ENCODE results near the gene SYK. TPM values are rescaled to one million over a fixed set of nuclear protein-coding genes. Genes with fewer than 3 reads are reported as not detected.
A peak's percentile ranks its signal among the peaks of the same experiment; 100 is the strongest.

SYK gene
- total and polyA plus RNA-seq, 5 donors = 0.97 to 9.5 (median 6.8) TPM

- ATAC-seq (no peak), DNase-seq (no peak)
- WGBS = 83% methylated on average over 5 of the region's 5 CpGs
- Histone ChIP-seq H3K27me3 (ENCODE audit: control insufficient read depth, insufficient read depth) (no peaks in the 10 kb centered on the region), H3K27ac (ENCODE audit: low read length) (no peak overlapping the region), H3K4me1 (ENCODE audit: control insufficient read depth, insufficient read depth, low read length) (no peaks in the 10 kb centered on the region), H3K4me3 (ENCODE audit: low read length) (no peak overlapping the region), H3K9me3 (ENCODE audit: control insufficient read depth, low read length) (no peaks in the 10 kb centered on the region)
- intact Hi-C loops (cut with DNase I) = no loop called here
Observed at GRCh38 chr9:90826326-90827020, 24.9 kb downstream of the SYK start.

DNA sequence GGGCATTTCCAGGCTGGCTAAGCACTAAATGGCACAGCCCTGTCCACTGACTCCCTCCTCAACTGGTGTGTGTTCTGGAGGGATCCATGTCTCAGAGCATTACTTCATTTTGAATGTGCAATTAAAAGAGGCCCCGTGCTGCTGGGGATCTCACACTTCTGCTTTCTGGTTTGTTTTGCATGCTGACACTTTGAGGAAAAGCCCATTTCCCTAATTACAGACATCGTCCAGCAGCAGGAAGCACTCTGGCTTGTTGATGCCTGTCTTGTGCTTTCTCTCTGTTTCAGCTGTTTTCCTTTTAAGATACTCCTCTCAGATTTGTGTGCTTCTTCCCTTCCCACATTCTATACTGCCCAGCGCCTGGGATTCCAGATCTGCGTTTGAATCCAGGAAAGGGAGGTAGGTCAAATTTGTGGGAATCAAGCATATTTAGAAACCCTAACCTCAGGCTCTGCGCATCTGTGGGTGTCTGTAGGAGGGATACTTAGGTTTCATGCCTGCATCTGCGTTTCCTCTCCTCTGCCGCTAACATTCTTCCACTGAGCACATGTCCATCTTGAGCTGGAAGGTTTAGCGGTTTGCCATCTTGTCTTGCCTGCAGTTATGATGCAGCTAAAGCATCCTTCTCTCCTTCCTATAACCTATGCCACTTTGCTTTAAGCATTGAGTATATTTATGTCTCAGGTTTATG lies 25.7 kb downstream of the SYK start:
- Histone ChIP-seq H3K4me3 (ENCODE audit: low read length) (no peak overlapping the region), H3K9me3 (ENCODE audit: control insufficient read depth, low read length) (no peaks in the 10 kb centered on the region), H3K4me1 (ENCODE audit: control insufficient read depth, insufficient read depth, low read length) (no peaks in the 10 kb centered on the region), H3K27me3 (ENCODE audit: control insufficient read depth, insufficient read depth) (no peaks in the 10 kb centered on the region), H3K27ac (ENCODE audit: low read length) (no peak overlapping the region)
- ATAC-seq (peak in 1 of 2 donors; percentile 47), DNase-seq (no peak)
- intact Hi-C loops (cut with DNase I) = no loop called here
- 38% methylated on average over 8 of the region's 8 CpGs for WGBS

GRCh38 chr9:90830051-90830450 lies 28.4 kb downstream of the SYK start:
- ATAC-seq (no peak), DNase-seq (no peak)
- Histone ChIP-seq H3K4me3 (ENCODE audit: low read length) (no peak overlapping the region), H3K9me3 (ENCODE audit: control insufficient read depth, low read length) (no peaks in the 10 kb centered on the region), H3K4me1 (ENCODE audit: control insufficient read depth, insufficient read depth, low read length) (no peaks in the 10 kb centered on the region), H3K27me3 (ENCODE audit: control insufficient read depth, insufficient read depth) (no peaks in the 10 kb centered on the region), H3K27ac (ENCODE audit: low read length) (no peak overlapping the region)
- 90% methylated on average over 5 of the region's 5 CpGs for WGBS
- intact Hi-C loops (cut with DNase I) = no loop called here

DNA sequence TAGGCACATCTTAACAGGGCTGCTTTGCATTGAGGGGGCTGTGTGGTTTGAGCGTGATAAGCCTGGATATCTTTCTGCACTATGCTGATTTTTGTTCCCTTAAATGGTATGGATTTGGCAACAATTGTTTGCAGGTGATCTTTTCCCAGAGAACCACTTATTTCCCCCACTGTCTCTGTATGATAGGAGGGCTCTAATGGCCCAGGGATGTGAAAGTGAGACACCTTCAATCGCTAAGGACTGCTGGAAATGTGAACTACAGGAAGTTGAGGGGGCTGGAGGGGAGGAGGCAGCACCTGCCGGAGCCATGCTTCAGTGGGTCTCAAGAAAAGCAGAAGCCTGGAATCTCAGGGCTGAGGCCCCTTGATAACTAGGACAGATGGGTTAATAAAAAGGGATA lies 29.4 kb downstream of the SYK start:
- DNase-seq (no peak), ATAC-seq (no peak)
- 40% methylated on average over 3 of the region's 3 CpGs for WGBS
- Histone ChIP-seq H3K4me1 (ENCODE audit: control insufficient read depth, insufficient read depth, low read length) (no peaks in the 10 kb centered on the region), H3K4me3 (ENCODE audit: low read length) (no peak overlapping the region), H3K27ac (ENCODE audit: low read length) (no peak overlapping the region), H3K9me3 (ENCODE audit: control insufficient read depth, low read length) (no peaks in the 10 kb centered on the region), H3K27me3 (ENCODE audit: control insufficient read depth, insufficient read depth) (no peaks in the 10 kb centered on the region)
- intact Hi-C loops (cut with DNase I) = no loop called here

DNA sequence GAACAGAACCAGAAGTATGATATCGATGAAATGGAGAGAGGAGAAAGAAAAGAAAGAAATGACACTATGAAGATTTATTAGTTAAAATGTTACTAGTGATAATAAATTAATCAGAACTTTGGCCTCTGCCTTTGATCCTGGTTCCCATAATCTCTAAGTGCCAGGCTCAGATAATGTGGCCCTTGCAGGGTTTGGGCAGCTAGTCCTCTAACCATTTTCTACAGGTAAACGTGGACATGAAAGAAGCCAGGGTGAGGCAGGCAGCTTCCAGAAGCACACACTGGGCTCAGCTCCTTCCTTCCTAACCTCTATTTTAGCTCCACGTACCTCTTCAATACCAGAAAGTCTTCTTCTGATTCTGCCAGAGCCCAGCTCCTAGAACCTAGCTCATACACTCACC lies 30.6 kb downstream of the SYK start:
- intact Hi-C loops (cut with DNase I) = no loop called here
- Histone ChIP-seq H3K27ac (ENCODE audit: low read length) (no peak overlapping the region), H3K4me3 (ENCODE audit: low read length) (no peak overlapping the region), H3K9me3 (ENCODE audit: control insufficient read depth, low read length) (no peaks in the 10 kb centered on the region), H3K4me1 (ENCODE audit: control insufficient read depth, insufficient read depth, low read length) (no peaks in the 10 kb centered on the region), H3K27me3 (ENCODE audit: control insufficient read depth, insufficient read depth) (no peaks in the 10 kb centered on the region)
- 89% methylated on average over 3 of the region's 3 CpGs for WGBS
- DNase-seq = no peak
- no peak for ATAC-seq

DNA sequence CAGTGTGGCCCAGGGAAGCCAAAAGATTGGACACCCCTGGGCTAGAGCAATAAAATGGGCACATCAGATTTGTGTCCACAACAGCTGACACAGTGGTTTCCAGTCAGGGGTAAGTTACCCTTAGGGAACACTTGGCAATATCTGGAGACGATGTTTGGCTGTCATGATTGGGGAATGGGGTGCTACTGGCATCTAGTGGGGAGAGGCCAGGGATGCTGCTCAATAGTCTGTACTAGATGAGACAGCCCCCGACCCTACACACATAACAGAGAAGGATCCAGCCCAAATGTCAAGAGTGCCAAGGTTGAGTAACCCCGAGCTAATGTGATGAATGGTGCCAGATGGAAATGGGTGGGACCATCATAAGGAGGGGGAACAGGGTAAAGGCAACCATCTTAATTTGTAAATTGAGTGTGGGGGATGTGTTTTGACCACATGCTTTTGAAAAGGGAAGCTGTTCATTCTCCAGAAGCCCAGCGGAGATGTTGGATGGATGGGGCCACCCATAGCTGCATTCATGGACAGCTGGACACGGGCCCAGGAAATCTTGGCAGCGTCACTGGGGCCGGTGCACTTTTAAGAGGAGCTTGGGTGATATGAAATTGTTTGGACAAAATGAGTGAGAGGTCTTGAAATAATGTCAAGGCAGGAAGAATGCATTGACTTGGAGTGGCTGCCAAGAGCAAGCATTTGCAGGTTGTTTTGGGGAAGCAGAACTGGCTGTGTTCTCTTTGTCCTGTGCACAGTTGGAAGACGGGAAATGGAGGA lies 33.4 kb downstream of the SYK start:
- WGBS = 29% methylated on average over 8 of the region's 8 CpGs
- intact Hi-C loops (cut with DNase I) = no loop called here
- no peaks in the 10 kb centered on the region for H3K27me3 ChIP-seq (ENCODE audit: control insufficient read depth, insufficient read depth)
- no peak overlapping the region for H3K4me3 ChIP-seq (ENCODE audit: low read length)
- DNase-seq = peak in 1 of 3 donors; percentile 64
- ATAC-seq = no peak
- no peaks in the 10 kb centered on the region for H3K4me1 ChIP-seq (ENCODE audit: control insufficient read depth, insufficient read depth, low read length)
- no peaks in the 10 kb centered on the region for H3K9me3 ChIP-seq (ENCODE audit: control insufficient read depth, low read length)
- H3K27ac ChIP-seq (ENCODE audit: low read length) = no peak overlapping the region

DNA sequence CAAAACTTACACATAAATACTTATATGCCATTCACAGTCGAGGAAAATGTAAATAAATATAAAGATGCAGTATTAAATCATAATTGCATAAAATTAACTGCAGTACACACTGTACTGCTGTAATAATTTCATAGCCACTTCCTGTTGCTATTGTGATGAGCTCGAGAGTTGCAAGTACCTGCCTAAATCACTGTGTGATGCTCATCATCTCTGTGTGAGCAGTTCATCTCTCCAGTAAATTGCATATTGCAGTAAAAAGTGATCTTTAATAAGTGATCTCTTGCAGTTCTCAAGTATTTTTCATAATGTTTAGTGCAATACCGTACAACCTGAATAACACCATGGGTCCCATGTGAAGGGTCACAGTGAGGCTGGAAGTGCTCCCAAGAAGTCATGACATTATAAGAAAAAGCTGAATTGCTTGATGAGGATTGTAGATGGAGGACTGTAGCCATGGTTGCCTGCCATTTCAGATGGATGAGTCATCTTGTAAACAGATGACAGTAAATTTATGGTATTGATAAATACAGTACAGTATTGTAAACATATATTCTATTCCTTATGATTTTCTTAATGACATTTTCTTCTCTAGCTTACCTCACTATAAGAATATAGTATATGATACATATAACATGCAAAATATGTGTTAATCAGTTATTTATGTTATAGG lies 34.9 kb downstream of the SYK start:
- H3K27ac ChIP-seq (ENCODE audit: low read length) = no peak overlapping the region
- no peak overlapping the region for H3K4me3 ChIP-seq (ENCODE audit: low read length)
- H3K9me3 ChIP-seq (ENCODE audit: control insufficient read depth, low read length) = no peaks in the 10 kb centered on the region
- H3K27me3 ChIP-seq (ENCODE audit: control insufficient read depth, insufficient read depth) = no peaks in the 10 kb centered on the region
- intact Hi-C loops (cut with DNase I) = no loop called here
- no peak for ATAC-seq
- no peaks in the 10 kb centered on the region for H3K4me1 ChIP-seq (ENCODE audit: control insufficient read depth, insufficient read depth, low read length)
- no peak for DNase-seq
- 72% methylated on average over 3 of the region's 3 CpGs for WGBS

DNA sequence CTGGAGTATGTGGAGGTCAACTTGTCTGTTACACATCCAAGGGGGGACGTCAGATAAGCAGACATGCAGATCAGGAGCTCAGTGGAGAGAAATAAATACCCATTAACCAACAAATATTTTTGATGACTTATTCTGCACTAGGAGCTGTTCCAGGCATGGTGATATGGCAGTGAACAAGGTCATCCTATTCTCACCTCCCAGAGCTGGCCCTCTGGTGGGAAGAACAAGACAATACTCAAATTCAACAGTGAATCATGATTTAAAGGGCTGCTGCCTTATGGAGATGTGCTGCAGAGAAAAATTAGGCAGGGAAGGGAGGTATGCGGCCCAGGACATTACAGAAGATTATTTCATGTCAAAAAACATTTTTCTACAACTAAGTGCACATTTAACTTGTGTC lies 36.5 kb downstream of the SYK start:
- no peak for DNase-seq
- Histone ChIP-seq H3K9me3 (ENCODE audit: control insufficient read depth, low read length) (no peaks in the 10 kb centered on the region), H3K4me1 (ENCODE audit: control insufficient read depth, insufficient read depth, low read length) (no peaks in the 10 kb centered on the region), H3K4me3 (ENCODE audit: low read length) (no peak overlapping the region), H3K27ac (ENCODE audit: low read length) (no peak overlapping the region), H3K27me3 (ENCODE audit: control insufficient read depth, insufficient read depth) (no peaks in the 10 kb centered on the region)
- WGBS = 64% methylated on average over 2 of the region's 2 CpGs
- no peak for ATAC-seq
- intact Hi-C loops (cut with DNase I) = no loop called here

GRCh38 chr9:90838581-90839154 lies 37.0 kb downstream of the SYK start:
- intact Hi-C loops (cut with DNase I) = no loop called here
- 62% methylated on average over 6 of the region's 6 CpGs for WGBS
- ATAC-seq (no peak), DNase-seq (no peak)
- Histone ChIP-seq H3K4me3 (ENCODE audit: low read length) (no peak overlapping the region), H3K27me3 (ENCODE audit: control insufficient read depth, insufficient read depth) (no peaks in the 10 kb centered on the region), H3K9me3 (ENCODE audit: control insufficient read depth, low read length) (no peaks in the 10 kb centered on the region), H3K4me1 (ENCODE audit: control insufficient read depth, insufficient read depth, low read length) (no peaks in the 10 kb centered on the region), H3K27ac (ENCODE audit: low read length) (no peak overlapping the region)

GRCh38 chr9:90839183-90839728 lies 37.6 kb downstream of the SYK start:
- 74% methylated on average over 7 of the region's 7 CpGs for WGBS
- Histone ChIP-seq H3K27me3 (ENCODE audit: control insufficient read depth, insufficient read depth) (no peaks in the 10 kb centered on the region), H3K9me3 (ENCODE audit: control insufficient read depth, low read length) (no peaks in the 10 kb centered on the region), H3K4me3 (ENCODE audit: low read length) (no peak overlapping the region), H3K27ac (ENCODE audit: low read length) (no peak overlapping the region), H3K4me1 (ENCODE audit: control insufficient read depth, insufficient read depth, low read length) (no peaks in the 10 kb centered on the region)
- intact Hi-C loops (cut with DNase I) = no loop called here
- DNase-seq = no peak
- ATAC-seq = no peak
